HG03520 (cell line): Measurements from ENCODE around the gene PKP4.
A peak's percentile ranks its signal among the peaks of the same experiment; 100 is the strongest.
"Not testable (repeated sequence)": the region's sequence is repeated elsewhere in the genome, so short reads cannot be mapped to it uniquely, and the experiment has no call there.

Experiments used
- ATAC-seq: cut with Tn5 transposase; IDR thresholded peaks from one replicate; pipeline ENCODE4 v1.9.1; 2021; ENCODE audit warnings: mild to moderate bottlenecking, moderate library complexity; ENCODE audit not compliant: unreplicated experiment

The PKP4 gene

DNA sequence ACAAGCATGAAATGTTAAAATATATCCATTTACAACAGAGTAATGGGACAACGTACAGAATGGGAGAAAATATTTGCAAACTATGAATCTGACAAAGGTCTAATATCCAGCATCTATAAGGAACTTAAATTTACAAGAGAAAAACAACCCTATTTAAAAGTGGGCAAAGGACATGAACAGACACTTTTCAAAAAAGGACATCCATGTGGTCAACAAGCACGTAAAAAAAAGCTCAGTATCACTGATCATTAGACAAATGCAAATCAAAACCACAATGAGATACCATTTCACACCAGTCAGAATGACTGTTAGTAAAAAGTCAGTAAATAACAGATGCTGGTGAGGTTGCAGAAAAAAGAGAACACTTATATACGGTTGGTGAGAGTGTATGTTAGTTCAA is 16.1 kb downstream of the PKP4 start:
- ATAC-seq, result not testable (repeated sequence)

DNA sequence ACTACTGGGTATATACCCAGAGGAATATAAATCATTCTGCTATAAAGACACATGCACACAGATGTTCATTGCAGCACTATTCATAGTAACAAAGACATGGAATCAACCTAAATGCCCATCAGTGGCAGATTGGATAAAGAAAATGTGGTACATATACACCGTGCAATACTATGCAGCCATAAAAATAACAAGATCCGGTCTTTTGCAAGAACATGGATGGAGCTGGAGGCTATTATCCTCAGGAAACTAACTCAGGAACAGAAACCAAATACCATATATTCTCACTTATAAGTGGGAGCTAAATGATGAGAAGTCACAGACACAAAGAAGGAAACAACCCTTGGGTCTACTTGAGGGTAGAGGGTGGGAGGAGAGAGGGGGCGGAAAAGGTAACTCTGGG is 16.5 kb downstream of the PKP4 start:
- ATAC-seq, result not testable (repeated sequence)

DNA sequence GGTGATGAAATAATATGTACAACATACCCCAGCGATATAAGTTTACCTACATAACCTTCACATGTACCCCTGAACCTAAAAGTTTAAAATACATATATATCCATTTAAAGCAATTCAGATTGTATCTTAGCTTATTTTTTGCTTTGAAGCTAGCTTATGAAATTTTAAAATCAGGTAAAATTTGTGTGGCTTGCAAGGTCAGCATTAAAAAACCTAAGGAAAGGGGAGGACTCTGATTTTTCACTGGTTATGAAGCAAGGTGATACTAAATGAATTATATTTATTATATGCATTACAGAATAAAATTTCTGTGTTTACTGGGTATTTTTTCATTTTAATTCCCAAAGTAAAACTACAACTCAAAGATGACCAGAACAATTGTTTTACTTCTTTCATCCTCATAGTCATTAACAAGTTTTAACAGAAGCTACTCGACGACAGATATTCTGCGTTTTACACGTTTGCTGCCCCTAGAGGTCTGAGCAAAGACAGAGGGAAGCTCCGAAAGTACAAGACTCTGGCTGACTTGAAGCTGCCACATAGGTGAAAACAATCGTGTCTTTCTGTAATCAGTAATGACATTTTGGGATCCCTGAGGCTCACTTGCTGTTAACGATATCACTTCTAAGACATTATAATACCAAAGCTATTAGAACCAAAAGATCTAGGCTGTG is 17.1 kb downstream of the PKP4 start:
- ATAC-seq, result no peak

DNA sequence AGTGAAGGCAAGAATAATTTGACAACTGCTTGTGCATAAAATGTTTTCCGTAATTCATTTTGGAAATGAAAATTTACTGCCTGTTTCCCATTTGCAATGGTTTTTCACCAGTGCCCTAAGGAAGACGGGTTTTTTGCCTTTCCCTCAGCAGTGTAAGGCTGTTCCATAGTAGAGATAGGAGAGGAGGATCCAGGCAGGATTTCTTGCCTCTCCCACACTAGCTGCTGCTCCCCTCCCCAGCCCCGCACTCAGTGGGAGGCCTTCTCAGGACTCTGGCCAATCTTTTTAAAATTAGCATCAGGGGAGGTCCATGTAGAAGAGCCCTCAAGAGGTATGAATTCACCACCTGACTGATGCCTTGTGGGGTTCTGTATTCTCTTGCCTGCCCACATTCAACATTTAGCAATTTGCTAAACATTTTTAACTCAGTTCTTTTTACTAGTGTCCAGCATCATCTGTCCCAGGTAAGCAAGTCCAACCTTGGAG is 17.8 kb downstream of the PKP4 start:
- ATAC-seq, result not testable (repeated sequence)

DNA sequence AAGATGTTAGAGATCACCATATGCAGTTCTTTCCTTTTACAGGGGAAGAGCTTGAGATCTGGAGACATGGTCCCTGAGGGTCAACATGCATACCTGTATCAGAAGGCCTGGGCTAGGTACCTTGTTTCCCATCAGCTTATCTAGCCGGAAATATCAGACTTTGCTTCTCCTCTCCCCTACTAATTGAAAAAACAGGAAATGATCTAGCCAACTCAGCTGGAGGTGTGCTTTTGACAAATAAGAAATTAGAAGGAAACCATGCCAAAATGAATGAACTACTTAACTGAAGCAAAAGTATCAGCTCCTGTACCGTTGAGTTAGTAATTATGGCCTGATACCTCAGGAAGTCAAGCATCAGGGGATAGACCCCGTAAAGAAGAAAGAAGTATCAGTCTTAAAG is 20.4 kb downstream of the PKP4 start:
- no peak for ATAC-seq

DNA sequence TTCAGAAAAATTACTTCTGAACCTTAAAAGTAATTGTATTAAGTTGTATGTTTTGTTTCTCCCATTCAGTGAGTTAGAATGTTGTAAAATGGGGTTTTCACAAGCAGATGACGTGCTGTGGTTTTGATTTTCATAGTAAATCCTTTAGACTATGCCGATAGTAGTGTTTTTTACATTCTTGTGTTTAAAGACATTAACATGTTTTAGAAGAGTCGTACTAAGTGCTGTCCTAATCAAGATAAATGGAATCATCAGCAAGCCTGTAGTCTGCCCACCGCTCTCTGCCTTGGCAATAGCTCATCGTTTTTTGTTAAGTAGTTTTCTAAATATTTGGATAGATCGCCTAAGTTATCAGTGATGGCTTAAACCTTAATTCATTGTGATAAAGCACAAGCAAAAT is 21.5 kb downstream of the PKP4 start:
- ATAC-seq, result no peak

DNA sequence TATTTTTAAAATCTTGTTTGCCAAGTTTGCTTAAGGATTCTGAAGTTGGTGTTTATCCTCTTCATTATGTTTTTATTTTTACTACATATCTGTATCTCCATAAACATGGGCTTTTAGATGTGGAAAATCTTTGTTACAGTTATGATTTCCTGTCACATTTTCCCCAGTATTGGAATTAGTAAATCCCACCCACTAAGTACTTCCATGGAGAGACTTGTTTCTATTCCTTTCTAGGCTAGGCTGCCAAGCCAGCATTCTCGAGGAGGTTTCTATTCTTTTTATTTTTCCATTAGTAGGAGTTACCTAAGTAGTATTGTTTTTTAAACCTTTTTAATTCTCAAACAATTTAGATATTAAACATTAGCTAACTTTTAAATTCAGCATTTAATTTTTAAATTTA is 22.1 kb downstream of the PKP4 start:
- no peak for ATAC-seq

DNA sequence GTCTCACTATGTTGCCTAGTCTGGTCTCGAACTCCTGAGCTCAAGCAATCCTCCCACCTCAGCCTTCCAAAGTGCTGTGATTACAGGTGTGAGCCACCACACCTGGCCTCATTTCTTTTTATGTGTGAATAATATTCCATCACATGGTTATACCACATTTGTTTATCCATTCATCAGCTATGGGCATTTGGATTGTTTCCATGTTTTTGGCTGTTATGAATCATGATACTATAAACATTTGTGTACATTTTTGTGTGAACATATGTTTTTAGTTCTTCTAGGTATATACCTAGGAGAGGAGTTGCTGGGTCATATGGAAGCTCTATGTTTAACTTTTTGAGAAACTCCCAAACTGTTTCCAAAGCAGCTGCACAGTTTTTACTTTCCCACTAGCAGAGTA is 24.4 kb downstream of the PKP4 start:
- ATAC-seq, result no peak

DNA sequence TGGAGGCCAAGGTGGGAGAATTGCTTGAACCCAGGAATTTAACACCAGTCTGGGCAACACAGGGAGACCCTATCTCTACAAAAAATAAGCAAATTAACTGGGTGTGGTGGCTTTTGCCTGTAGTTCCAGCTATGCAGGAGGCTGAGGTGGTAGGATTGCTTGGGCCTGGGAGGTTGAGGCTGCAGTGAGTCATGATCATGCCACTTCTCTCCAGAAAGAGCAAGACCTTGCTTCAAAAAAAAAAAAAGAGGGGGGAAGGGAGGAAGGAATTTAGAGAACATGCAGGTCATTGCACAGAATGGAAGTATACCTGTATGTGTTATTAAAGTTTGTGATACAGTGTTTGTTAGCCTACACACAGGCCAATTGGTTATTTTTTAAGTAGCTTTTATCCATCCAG is 25.8 kb downstream of the PKP4 start:
- no peak for ATAC-seq

DNA sequence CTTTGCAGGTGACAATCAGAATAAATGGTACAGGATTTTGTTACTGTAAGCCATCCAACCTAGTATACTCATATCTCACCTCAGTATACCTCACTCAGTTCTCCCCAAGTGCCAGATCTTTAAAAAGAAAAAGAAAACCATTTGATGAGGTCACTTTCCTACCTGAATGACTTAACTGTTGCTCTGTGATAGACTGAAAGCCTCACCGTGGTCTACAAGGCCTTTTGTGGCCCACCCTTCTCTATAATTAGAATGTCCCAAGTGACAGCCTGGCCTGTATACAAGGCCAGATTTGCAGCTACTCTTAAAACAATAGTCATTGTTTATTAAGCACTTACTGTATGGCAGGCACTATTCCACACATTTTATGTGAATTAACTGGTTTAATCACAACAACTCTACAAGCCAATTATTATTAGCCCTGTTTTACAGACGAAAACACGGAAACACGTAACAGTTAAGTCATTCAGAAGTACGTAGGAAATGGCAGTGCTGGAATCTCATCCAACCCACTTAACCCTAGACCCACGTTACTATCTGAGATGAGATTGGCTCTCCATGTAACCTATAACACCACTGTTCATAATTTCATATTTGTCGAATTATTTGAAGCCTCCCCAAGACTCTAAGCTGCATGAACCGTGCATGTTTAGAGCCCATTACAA is 28.3 kb downstream of the PKP4 start:
- ATAC-seq, result peak; percentile 56

DNA sequence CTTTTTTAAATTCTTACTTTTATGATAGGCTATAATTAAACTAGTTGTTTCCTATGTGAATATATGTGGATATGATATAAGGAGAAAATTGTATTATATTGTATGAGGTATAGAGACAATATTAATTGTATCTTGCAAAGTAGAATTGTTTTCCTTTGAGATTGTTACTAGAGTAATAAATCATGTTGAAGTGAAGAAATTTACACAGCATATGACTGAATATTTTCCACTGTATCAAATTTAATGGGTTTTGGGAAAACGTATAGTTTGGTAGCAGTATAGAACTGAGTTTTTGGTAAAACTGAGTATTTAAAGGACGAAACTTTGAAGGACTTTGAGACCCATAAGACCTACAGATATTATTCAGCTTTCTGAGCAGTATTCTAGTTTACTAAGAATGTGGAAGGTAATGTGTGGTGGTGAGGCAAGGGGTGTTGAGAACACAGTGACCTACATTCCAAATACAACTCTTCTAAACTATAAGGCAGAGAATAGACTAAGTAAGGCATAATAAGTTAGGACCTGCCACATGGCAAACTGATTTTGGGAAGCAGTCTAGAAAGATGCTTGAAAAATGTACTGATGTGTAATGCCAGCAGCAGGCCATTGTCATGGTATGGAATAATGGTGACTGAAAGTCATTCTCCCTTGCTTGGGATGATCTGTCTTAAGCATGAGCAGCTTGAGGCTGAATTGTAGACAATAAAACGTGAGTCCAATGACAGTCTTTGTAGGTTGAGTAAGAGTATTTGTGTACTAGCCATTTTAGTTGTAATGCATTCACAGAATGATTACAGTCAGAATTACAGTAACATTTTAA is 29.6 kb downstream of the PKP4 start:
- ATAC-seq, result no peak

DNA sequence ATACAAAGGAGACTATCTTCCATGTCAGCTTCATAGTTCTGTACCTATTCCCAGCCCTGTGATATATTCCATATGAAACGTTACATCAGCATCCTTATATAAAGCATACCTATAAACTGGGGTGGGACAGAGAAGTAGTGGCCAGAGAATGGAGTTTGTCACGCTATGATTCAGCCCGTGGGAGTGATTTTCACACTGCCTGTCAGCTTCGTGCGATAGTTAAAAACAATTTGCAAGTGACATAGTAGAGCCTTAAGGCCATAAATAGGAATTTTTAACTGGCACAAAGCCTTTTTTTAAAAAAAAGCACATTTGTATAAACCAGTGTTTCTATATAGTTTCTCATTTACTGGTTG is 30.2 kb downstream of the PKP4 start:
- no peak for ATAC-seq

DNA sequence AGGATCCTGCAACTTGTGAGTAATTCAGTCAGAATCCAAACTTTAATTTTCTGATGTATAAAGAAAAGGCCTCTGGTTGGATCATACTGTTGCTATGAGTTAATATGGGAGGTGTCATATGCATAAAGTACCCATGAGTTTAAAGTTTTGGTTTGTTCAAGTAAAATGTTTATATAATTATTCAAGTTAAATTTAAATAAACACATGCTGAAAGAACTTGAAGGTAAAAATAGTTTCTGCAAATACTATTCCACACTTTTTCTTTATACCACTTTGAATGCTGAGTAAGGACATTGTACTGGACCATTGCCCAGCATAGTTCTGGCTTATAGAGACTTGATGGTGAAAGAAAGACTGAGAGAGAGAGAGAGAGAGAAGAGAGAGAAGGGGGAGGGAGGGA is 30.7 kb downstream of the PKP4 start:
- no peak for ATAC-seq

DNA sequence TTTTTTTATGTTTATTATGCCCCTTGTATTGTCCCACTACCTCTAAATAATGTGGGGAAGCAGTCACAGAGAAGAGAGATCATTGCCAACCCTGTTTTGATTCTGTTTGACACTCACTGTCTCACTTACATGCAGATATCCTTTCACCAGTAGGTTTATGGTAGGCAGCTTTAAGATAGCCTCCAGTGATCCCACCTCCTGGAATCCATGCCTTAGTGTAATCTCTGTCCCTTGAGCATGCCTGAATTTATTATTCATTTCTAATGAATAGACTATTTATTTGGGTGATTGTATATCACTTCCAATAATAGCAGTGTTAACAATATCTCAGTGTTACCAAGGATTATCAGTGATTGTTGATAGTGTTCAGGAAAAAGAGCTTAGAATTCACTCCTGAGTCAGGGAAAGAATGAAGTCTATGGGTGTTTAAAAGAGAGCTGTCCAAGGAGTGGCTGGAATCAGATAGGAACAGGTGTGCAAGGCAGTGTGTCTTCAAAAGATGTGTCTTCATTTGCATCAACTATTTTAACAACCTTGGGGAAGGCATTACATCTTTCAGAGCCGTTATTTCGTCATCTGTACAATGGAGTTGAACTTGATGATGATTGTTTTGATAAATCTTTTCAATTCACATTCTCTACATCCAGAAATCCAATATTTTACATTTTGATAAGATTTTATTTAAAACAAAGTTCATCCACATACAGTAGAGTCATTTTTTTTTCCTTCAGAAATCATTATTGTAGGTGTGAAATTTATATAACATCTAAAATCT is 31.9 kb downstream of the PKP4 start:
- no peak for ATAC-seq

DNA sequence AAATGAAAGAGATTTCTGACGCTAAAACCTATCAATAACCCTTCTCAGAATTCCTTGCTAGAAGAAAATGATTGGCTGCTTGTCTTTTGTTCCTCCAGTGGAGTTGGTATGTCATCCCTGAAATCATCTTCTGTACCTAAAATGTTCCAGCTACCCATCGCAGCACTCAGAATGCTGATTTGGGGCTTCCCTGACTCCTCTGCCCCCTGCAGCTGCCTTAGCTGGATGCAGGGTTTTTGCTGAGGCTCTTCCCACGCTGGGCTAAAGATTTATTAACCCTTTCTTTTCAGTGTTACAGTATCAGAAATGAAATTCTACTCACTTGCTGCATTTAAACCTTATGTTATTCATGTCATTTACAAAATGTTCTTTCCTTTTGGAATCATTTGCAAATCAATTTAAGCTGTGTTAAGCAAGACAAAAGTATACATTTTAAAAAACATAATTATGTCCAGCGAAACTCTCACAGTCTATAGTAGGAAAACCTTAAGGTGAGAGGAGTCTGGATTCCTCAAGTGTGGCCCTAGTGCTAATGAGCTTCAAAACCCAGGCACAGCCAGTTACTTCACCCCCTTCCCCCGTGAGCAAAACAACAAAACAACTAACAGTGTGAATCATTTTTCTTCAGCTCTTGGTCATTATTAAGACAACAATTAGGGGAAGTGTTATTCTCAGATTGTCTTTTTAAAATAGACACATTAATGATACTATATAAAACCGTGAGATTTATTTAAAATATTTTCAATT is 32.8 kb downstream of the PKP4 start:
- ATAC-seq, result no peak

DNA sequence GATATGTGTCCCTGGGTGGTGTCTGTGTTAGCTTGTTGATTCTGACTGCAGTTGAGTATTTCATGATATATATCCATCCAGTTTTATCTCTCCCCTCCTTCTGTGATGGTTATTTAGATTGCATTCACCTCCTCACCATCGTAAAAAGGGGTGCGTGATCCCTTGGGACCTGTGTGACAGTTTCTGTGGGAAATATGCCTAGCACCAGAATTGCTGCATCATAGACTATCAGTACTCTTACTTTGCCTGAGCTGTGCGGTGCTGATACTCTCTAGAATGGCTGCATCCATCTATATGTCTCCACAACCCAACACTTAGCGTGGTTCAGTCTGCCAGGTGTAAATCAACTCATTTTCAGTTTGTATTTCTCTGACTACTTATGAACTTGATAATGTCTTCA is 34.3 kb downstream of the PKP4 start:
- no peak for ATAC-seq

DNA sequence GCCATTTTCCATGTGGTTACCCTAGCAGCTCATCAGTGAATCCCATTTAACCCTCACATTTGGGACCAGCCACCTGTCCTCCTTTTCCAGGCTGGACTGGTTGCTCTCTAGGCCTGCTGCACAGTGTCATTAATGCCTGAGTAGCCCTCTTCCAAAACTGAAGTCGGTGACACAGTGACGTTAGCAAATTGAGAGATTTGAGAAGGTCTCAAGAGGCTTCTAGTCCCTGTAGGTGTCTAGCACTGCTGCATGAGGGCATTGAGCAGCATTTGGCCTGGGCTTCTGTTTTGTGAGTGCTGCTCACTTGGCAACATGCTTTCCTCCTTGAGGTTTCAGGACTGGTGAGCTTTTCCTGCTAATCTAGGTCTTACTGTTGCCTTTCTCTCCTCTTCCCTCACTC is 36.7 kb downstream of the PKP4 start:
- ATAC-seq, result no peak

DNA sequence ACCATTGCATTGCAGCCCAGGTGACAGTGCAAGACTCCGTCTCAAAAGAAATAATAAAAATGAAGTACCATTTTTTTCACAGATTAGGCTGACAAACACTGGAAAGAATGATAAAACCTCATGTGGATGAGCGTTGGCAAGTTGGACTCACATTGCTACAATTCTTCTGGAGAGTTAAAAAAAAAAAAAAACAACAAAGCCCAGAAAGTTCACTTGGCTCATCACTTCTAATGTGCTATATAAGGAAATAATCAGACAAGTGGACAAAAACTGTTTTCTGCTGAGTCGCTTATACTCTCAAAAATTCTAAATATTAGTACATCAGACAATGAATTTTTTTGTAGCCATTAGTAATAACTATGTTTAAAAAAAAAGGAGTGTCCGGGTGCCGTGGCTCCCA is 38.4 kb downstream of the PKP4 start:
- ATAC-seq, result no peak

DNA sequence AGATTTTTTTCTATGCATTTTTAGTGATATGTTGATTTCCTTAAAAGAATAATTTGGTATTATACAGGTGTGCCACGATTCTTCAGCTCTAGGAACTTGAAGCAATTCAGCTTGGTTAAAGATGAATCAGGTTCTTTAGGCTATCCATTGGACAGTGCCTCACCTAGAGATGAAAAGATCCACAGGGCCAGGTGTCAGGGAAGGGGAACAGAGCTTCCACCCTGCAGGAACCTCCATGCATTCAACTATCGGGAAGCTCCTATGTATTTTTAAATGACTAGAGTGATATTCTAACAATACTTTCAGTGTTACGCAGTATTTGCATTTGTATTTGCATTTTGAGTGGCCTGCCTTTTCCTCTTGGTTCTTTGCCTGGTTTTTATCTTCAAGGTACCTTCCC is 40.2 kb downstream of the PKP4 start:
- no peak for ATAC-seq

DNA sequence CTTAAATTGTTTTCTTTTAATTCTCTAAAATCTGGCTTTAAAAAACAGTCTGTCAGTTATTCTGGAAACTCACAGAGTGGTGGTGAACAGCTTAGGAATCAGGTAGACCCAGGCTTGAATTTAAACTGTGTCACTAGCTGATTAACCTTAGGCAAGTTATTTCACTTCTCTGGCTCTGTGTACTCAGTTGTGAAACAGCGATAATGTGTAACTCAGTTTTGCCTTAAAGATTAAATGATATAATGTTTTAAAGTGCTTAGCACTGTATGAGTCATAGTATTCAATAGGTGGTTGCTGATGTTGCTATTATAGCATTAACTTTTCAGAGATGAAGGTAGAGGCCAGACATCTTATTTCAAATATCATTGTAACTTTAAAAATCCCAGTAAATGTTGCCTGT is 40.7 kb downstream of the PKP4 start:
- no peak for ATAC-seq
